Cardiac ventricle fibroblast (primary cell): ENCODE results near the gene PHAX. TPM values are rescaled to one million over a fixed set of nuclear protein-coding genes. Genes with fewer than 3 reads are reported as not detected.

ENCODE experiments used
- total RNA-seq: library from RNA; depleted of rRNA; stranded (reverse); fragments of >200 nt; gene quantifications from 2 replicates; pipeline ENCODE4 v1.2.3, GENCODE V29; 2015

PHAX gene
- 35.1 and 52.8 TPM in 2 replicates for total RNA-seq

GRCh38 chr5:126600631-126601511 lies at the start of gene PHAX:
PHAX (plus strand) TSS chr5:126600947; CDS start chr5:126600963, 16 bp downstream.

DNA sequence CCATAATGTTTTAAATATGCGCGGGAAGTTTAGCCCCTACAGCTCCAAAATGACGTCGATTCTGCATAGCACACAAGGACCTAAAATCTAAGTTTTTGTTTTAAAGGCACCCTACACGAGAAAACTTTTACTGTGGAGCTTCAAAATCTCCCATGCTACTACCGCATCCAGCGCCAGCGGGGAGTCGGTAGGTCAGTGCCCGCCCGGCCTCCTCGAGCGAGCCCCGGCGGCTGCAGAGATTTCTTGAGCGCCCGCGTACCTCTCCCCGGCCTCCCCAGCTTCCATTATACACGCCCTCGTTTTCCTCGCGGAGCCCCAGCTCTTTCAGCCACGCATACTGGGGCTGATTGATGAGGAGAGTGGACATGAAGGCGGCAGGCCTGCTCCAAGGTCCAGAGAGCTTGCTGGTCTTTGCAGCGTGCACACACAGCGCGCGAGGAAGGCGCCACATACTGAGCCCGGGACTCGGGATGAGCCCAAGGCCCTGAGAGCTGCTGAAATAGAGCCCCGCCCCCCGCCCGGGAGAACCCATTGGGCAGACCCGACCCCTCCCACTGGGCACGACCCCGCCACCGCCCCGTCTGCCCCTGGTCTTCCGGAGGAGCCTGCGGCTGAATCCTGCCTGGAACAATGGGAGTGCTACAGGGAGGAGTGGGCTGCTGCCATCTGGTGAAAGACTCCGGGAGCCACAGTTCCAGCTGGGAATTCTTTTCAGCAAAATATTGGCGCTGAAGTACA lies 5.8 kb upstream of the PHAX start, which contains the start of gene ALDH7A1:
Gene ALDH7A1 (minus strand): TSS at position 472 of the 738 bp plus-strand sequence. CDS start 21 bp downstream, at position 451.

Other genes starting within 250 kb of the PHAX start
- 7.3 and 9.3 TPM in 2 replicates for gene GRAMD2B, start 177.5 kb upstream of the PHAX start, total RNA-seq
- gene ALDH7A1, start 5.7 kb upstream of the PHAX start, total RNA-seq = 34.7 and 47.3 TPM in 2 replicates
- 8.6 and 10.2 TPM in 2 replicates for gene LMNB1, start 176.2 kb downstream of the PHAX start, total RNA-seq